Vagina (tissue), 2 donors: Measurements from ENCODE around the gene MTHFSD. TPM values are rescaled to one million over a fixed set of nuclear protein-coding genes. Genes with fewer than 3 reads are reported as not detected.

ENCODE experiments used
- DNase-seq, 2 donors: peaks; one replicate each; pipeline ENCODE4 v3.0.0-alpha.2; 2017; ENCODE audit errors: extremely low spot score in 2 of 2
- H3K27ac ChIP-seq: fragments of 200-600 bp; sonication (generic); one replicate; pipeline ENCODE4 v1.5.1; 2019
- H3K27me3 ChIP-seq: fragments of 200-600 bp; sonication (generic); one replicate; pipeline ENCODE4 v1.5.1; 2019
- H3K36me3 ChIP-seq, 2 donors: fragments of 200-600 bp; sonication (generic); one replicate each; pipeline ENCODE4 v1.5.1; 2017 to 2019
- H3K4me1 ChIP-seq: fragments of 200-600 bp; sonication (generic); one replicate; pipeline ENCODE4 v1.5.1; 2019
- H3K4me3 ChIP-seq, 2 donors: fragments of 200-600 bp; sonication (generic); 1 replicate in 1 of 2; 2 replicates in 1 of 2; pipeline ENCODE4 v1.5.1; 2016 to 2019
- H3K9me3 ChIP-seq: fragments of 200-600 bp; sonication (generic); one replicate; pipeline ENCODE4 v1.5.1; 2019
- CTCF ChIP-seq, 3 experiments: fragments of 450-650 bp in 2 of 3; fragments of 200-600 bp in 1 of 3; sonication (generic) in 1 of 3; IDR thresholded peaks; one replicate each; pipeline ENCODE4 v1.5.1; 2017 to 2019; ENCODE audit warnings: antibody characterized with exemption in 3 of 3, mild to moderate bottlenecking in 2 of 3, moderate library complexity in 2 of 3
- POLR2A ChIP-seq, 2 donors: fragments of 450-650 bp; IDR thresholded peaks; one replicate each; pipeline ENCODE4 v1.6.1; 2017; ENCODE audit warnings: antibody characterized with exemption in 2 of 2, mild to moderate bottlenecking in 2 of 2, moderate library complexity in 2 of 2
- POLR2AphosphoS5 ChIP-seq, 2 donors: sonication (generic); formaldehyde crosslinking; IDR thresholded peaks; one replicate each; pipeline ENCODE4 v1.9.0; 2017; ENCODE audit warnings: antibody characterized with exemption in 2 of 2, mild to moderate bottlenecking in 2 of 2, low read depth in 1 of 2; ENCODE audit not compliant: insufficient read depth in 1 of 2
- intact Hi-C: fragments of 100-400 bp; cut with DNase I; formaldehyde crosslinking; loops from one replicate; pipeline ENCODE4 v1.15.1; 2023
- total RNA-seq: library from RNA; depleted of rRNA; stranded (reverse); fragments of >200 nt; gene quantifications from one replicate; pipeline ENCODE4 v1.2.3, GENCODE V29; 2016

The MTHFSD gene
- total RNA-seq, 1 donor from 2014 or later = 20.4 TPM

- no peak overlapping the region for H3K27ac ChIP-seq
- TF ChIP-seq CTCF (IDR thresholded peaks at IDR 0.05) (peak; percentile 81 to 90 (median 89)), POLR2AphosphoS5 (IDR thresholded peaks at IDR 0.05; ENCODE audit: insufficient read depth in 1 of 2, low read depth in 1 of 2) (peak in 1 of 2 donors; percentile 49), POLR2A (IDR thresholded peaks at IDR 0.05) (no peak)
- DNase-seq = no peak
- peaks cover 29% of the 10 kb centered on the region for H3K4me1 ChIP-seq
- no peaks in the 10 kb centered on the region for H3K9me3 ChIP-seq
- no peak overlapping the region for H3K4me3 ChIP-seq
- H3K27me3 ChIP-seq = no peaks in the 10 kb centered on the region
- intact Hi-C loops = loop anchor here (2.0 to 10.0 kb wide), 3 partner anchors 245 to 695 kb away; no protein-coding TSS in a partner anchor
- no peaks in the 10 kb centered on the region for H3K36me3 ChIP-seq
These were observed 35.3 kb downstream of the MTHFSD start for GRCh38 chr16:86519649-86520316.

GRCh38 chr16:86519007-86519648 is 35.9 kb downstream of the MTHFSD start:
- no peak for TF ChIP-seq POLR2A (IDR thresholded peaks at IDR 0.05)
- no peaks in the 10 kb centered on the region for H3K27me3 ChIP-seq
- no peaks in the 10 kb centered on the region for H3K36me3 ChIP-seq
- no peak overlapping the region for H3K4me3 ChIP-seq
- intact Hi-C loops = loop anchor here (2.0 kb wide), 1 partner anchor 446 kb away; no protein-coding TSS in a partner anchor
- no peaks in the 10 kb centered on the region for H3K9me3 ChIP-seq
- peaks cover 29% of the 10 kb centered on the region for H3K4me1 ChIP-seq
- DNase-seq = no peak
- H3K27ac ChIP-seq = no peak overlapping the region

DNA sequence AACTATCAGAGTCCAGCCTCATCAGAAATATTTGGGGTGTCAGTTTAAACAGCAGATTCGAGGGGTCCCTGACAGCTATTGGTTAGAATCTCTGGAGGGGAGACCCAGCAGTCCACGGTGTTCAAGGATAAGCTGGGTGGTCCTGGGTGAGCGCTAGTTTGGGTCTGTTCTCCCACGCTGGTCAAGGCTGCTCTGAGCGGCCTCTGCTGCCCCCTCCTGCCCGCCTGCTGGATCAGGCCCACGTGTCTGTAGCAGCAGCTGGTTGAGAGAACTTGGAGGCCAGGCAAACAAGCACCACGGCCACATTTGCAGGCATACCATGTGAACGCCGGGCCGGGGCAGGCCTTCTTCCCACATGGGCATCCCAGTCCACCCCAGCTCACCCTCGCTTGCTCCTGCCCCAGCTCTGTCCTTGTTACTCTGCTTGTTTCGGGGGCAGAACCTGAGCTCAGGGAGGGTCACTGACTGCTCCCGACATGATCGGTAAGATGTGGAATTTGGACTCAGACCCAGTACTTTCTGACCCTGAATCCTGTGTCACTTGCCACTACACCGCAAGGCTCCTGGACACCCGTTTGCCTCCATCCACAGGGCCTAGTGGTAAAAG is 37.3 kb downstream of the MTHFSD start:
- TF ChIP-seq CTCF (IDR thresholded peaks at IDR 0.05) (peak in 2 of 3 experiments; percentile 83 to 87), POLR2A (IDR thresholded peaks at IDR 0.05) (no peak), POLR2AphosphoS5 (IDR thresholded peaks at IDR 0.05; ENCODE audit: insufficient read depth in 1 of 2, low read depth in 1 of 2) (peak in 1 of 2 donors; percentile 33)
- H3K4me1 ChIP-seq = peaks cover 40% of the 10 kb centered on the region
- no peaks in the 10 kb centered on the region for H3K9me3 ChIP-seq
- peaks cover 0 to 7% of the 10 kb centered on the region in 2 donors for H3K36me3 ChIP-seq
- peak overlapping the region; percentile 57 for H3K27ac ChIP-seq
- no peak for DNase-seq
- intact Hi-C loops = loop anchor here (2.0 kb wide), 1 partner anchor 445 kb away; no protein-coding TSS in a partner anchor
- no peak overlapping the region for H3K4me3 ChIP-seq
- H3K27me3 ChIP-seq = no peaks in the 10 kb centered on the region

- TF ChIP-seq POLR2AphosphoS5 (IDR thresholded peaks at IDR 0.05; ENCODE audit: insufficient read depth in 1 of 2, low read depth in 1 of 2) (no peak), POLR2A (IDR thresholded peaks at IDR 0.05) (no peak), CTCF (IDR thresholded peaks at IDR 0.05) (no peak)
- no peaks in the 10 kb centered on the region for H3K27me3 ChIP-seq
- DNase-seq = no peak
- H3K4me3 ChIP-seq = no peak overlapping the region
- peaks cover 44% of the 10 kb centered on the region for H3K4me1 ChIP-seq
- H3K9me3 ChIP-seq = no peaks in the 10 kb centered on the region
- peaks cover 0 to 7% of the 10 kb centered on the region in 2 donors for H3K36me3 ChIP-seq
- H3K27ac ChIP-seq = peak overlapping the region; percentile 57
- intact Hi-C loops = no loop called here
These were observed 38.0 kb downstream of the MTHFSD start for GRCh38 chr16:86517033-86517432.

- peak overlapping the region; percentile 57 for H3K27ac ChIP-seq
- no peaks in the 10 kb centered on the region for H3K27me3 ChIP-seq
These were observed 38.4 kb downstream of the MTHFSD start for GRCh38 chr16:86516623-86517003.

More at GRCh38 chr16:86516623-86517003, 38.4 kb downstream of the MTHFSD start:
- Histone ChIP-seq H3K4me3 (no peak overlapping the region), H3K4me1 (peaks cover 44% of the 10 kb centered on the region), H3K9me3 (no peaks in the 10 kb centered on the region), H3K36me3 (peaks cover 0 to 7% of the 10 kb centered on the region in 2 donors)
- DNase-seq = no peak
- TF ChIP-seq CTCF (IDR thresholded peaks at IDR 0.05) (no peak), POLR2A (IDR thresholded peaks at IDR 0.05) (no peak), POLR2AphosphoS5 (IDR thresholded peaks at IDR 0.05; ENCODE audit: insufficient read depth in 1 of 2, low read depth in 1 of 2) (no peak)
- intact Hi-C loops = no loop called here
